Kidney epithelial cell (primary cell): Measurements from ENCODE around the gene ZNF396. TPM values are rescaled to one million over a fixed set of nuclear protein-coding genes. Genes with fewer than 3 reads are reported as not detected.

ENCODE experiments used
- DNase-seq: peaks from one replicate; pipeline ENCODE4 v3.0.0-alpha.2; 2010; ENCODE audit warnings: low read depth
- H3K27me3 ChIP-seq: 2 replicates; pipeline ENCODE4 v1.6.0; 2011; ENCODE audit warnings: low read length; ENCODE audit not compliant: control insufficient read depth, insufficient read depth
- H3K36me3 ChIP-seq: 2 replicates; pipeline ENCODE4 v1.5.1; 2011; ENCODE audit warnings: low read length; ENCODE audit not compliant: control insufficient read depth, insufficient read depth
- H3K4me3 ChIP-seq: 2 replicates; pipeline ENCODE4 v1.5.1; 2011; ENCODE audit warnings: low read depth, mild to moderate bottlenecking, control low read depth, low read length
- CTCF ChIP-seq: IDR thresholded peaks from 2 replicates; pipeline ENCODE4 v1.5.1; 2011; ENCODE audit warnings: mild to moderate bottlenecking, moderate library complexity, low read length, control low read depth, inconsistent platforms; ENCODE audit not compliant: insufficient read depth, poor library complexity, severe bottlenecking
- total RNA-seq: library from RNA; depleted of rRNA; stranded (reverse); fragments of >200 nt; gene quantifications from 2 replicates; pipeline ENCODE4 v1.2.3, GENCODE V29; 2015

The ZNF396 gene
- 2.0 and 3.3 TPM in 2 replicates for total RNA-seq

- peak within 1 kb of the TSS; percentile 85 for H3K4me3 ChIP-seq
- H3K27me3 ChIP-seq = peaks cover 2% of the 10 kb centered on the region
- H3K36me3 ChIP-seq = no peaks in the 10 kb centered on the region
- no peak for TF ChIP-seq CTCF
- peak; percentile 19 for DNase-seq
Measured at GRCh38 chr18:35376742-35377695, at the start of gene ZNF396. ZNF396 (minus strand) TSS chr18:35377337; CDS start chr18:35374292, 3,045 bp downstream.

- Histone ChIP-seq H3K4me3 (no peak overlapping the region), H3K27me3 (no peaks in the 10 kb centered on the region), H3K36me3 (no peaks in the 10 kb centered on the region)
- no peak for DNase-seq
- no peak for TF ChIP-seq CTCF
Measured at GRCh38 chr18:35426786-35427185, 49.6 kb upstream of the ZNF396 start.

- Histone ChIP-seq H3K4me3 (no peak overlapping the region), H3K27me3 (no peaks in the 10 kb centered on the region), H3K36me3 (no peaks in the 10 kb centered on the region)
- DNase-seq = no peak
- no peak for TF ChIP-seq CTCF
Measured at GRCh38 chr18:35424356-35424755, 47.2 kb upstream of the ZNF396 start.

GRCh38 chr18:35422237-35422636 lies 45.1 kb upstream of the ZNF396 start:
- no peak for DNase-seq
- Histone ChIP-seq H3K27me3 (no peaks in the 10 kb centered on the region), H3K36me3 (no peaks in the 10 kb centered on the region), H3K4me3 (no peak overlapping the region)
- no peak for TF ChIP-seq CTCF

GRCh38 chr18:35418610-35419009 lies 41.5 kb upstream of the ZNF396 start:
- no peak for TF ChIP-seq CTCF
- H3K4me3 ChIP-seq = no peak overlapping the region
- DNase-seq = no peak
- no peaks in the 10 kb centered on the region for H3K36me3 ChIP-seq
- H3K27me3 ChIP-seq = no peaks in the 10 kb centered on the region
